Cardiac muscle cell (in vitro differentiated cells and primary cell): ENCODE measurements around the gene ECT2. TPM values are rescaled to one million over a fixed set of nuclear protein-coding genes. Genes with fewer than 3 reads are reported as not detected.
"Not testable (repeated sequence)": the region's sequence is repeated elsewhere in the genome, so short reads cannot be mapped to it uniquely, and the experiment has no call there.

Experiments used
- DNase-seq, 2 donors: peaks; one replicate each; pipeline versions ENCODE4 v3.0.0 to v3.0.0-alpha.2; 2010 to 2017; ENCODE audit warnings: low read depth in 1 of 2, low spot score in 1 of 2
- H3K27ac ChIP-seq: fragments of 200-600 bp; sonication (generic); 2 replicates; pipeline ENCODE4 v1.5.1; 2016
- H3K27me3 ChIP-seq: fragments of 200-600 bp; sonication (generic); 2 replicates; pipeline ENCODE4 v1.6.0; 2016; ENCODE audit warnings: control low read depth
- H3K36me3 ChIP-seq: fragments of 200-600 bp; sonication (generic); 2 replicates; pipeline ENCODE4 v1.5.1; 2016; ENCODE audit warnings: control low read depth
- H3K4me1 ChIP-seq: fragments of 200-600 bp; sonication (generic); 2 replicates; pipeline ENCODE4 v1.8.1; 2017; ENCODE audit warnings: low read depth, mild to moderate bottlenecking, mixed run types
- H3K4me3 ChIP-seq: fragments of 200-600 bp; sonication (generic); 2 replicates; pipeline ENCODE4 v1.5.1; 2016; ENCODE audit warnings: mild to moderate bottlenecking
- H3K9me3 ChIP-seq: fragments of 200-600 bp; sonication (generic); 2 replicates; pipeline ENCODE4 v1.5.1; 2017; ENCODE audit warnings: low read depth, mild to moderate bottlenecking, control low read depth
- polyA plus RNA-seq: library from polyadenylated mRNA; unstranded; fragments of >200 nt; fragmentation: Nextera tagmentation; extraction: Ambion mirVana; gene quantifications from 2 replicates; pipeline ENCODE4 v1.2.1, GENCODE V29; 2016
- total RNA-seq: library from RNA; depleted of rRNA; stranded (reverse); fragments of >200 nt; gene quantifications from 2 replicates; pipeline ENCODE4 v1.2.3, GENCODE V29; 2016
- TF ChIP-seq, protein P1 (sequence below): IDR thresholded peaks from 2 replicates; pipeline ENCODE4 v1.5.1; 2012; ENCODE audit warnings: low read depth, mild to moderate bottlenecking, low read length

ECT2 gene
- total and polyA plus RNA-seq, 2 experiments from 2014 or later = 7.8 to 39.1 TPM

GRCh38 chr3:172824229-172824628, 73.7 kb downstream of the ECT2 start:
- no peaks in the 10 kb centered on the region for H3K4me1 ChIP-seq
- no peaks in the 10 kb centered on the region for H3K9me3 ChIP-seq
- no peaks in the 10 kb centered on the region for H3K36me3 ChIP-seq
- H3K4me3 ChIP-seq = no peak overlapping the region
- TF ChIP-seq, protein P1, sequence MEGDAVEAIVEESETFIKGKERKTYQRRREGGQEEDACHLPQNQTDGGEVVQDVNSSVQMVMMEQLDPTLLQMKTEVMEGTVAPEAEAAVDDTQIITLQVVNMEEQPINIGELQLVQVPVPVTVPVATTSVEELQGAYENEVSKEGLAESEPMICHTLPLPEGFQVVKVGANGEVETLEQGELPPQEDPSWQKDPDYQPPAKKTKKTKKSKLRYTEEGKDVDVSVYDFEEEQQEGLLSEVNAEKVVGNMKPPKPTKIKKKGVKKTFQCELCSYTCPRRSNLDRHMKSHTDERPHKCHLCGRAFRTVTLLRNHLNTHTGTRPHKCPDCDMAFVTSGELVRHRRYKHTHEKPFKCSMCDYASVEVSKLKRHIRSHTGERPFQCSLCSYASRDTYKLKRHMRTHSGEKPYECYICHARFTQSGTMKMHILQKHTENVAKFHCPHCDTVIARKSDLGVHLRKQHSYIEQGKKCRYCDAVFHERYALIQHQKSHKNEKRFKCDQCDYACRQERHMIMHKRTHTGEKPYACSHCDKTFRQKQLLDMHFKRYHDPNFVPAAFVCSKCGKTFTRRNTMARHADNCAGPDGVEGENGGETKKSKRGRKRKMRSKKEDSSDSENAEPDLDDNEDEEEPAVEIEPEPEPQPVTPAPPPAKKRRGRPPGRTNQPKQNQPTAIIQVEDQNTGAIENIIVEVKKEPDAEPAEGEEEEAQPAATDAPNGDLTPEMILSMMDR = no peak
- H3K27ac ChIP-seq = no peak overlapping the region
- no peak for DNase-seq
- H3K27me3 ChIP-seq = no peaks in the 10 kb centered on the region

GRCh38 chr3:172827231-172827630, 76.7 kb downstream of the ECT2 start:
- not testable (repeated sequence) for DNase-seq, H3K4me1 ChIP-seq, H3K27ac ChIP-seq, H3K4me3 ChIP-seq, H3K9me3 ChIP-seq, H3K27me3 ChIP-seq, H3K36me3 ChIP-seq

GRCh38 chr3:172832983-172833382, 82.5 kb downstream of the ECT2 start:
- Histone ChIP-seq H3K4me1 (no peaks in the 10 kb centered on the region), H3K27ac (no peak overlapping the region), H3K9me3 (no peaks in the 10 kb centered on the region), H3K36me3 (no peaks in the 10 kb centered on the region), H3K27me3 (no peaks in the 10 kb centered on the region), H3K4me3 (no peak overlapping the region)
- TF ChIP-seq, protein P1 = no peak
- DNase-seq = no peak

GRCh38 chr3:172836390-172836997, 86.0 kb downstream of the ECT2 start:
- no peaks in the 10 kb centered on the region for H3K4me1 ChIP-seq
- TF ChIP-seq, protein P1 = peak; percentile 78
- H3K9me3 ChIP-seq = no peaks in the 10 kb centered on the region
- no peak overlapping the region for H3K4me3 ChIP-seq
- DNase-seq = peak; percentile 57 to 74
- no peaks in the 10 kb centered on the region for H3K36me3 ChIP-seq
- no peak overlapping the region for H3K27ac ChIP-seq
- H3K27me3 ChIP-seq = no peaks in the 10 kb centered on the region

- no peaks in the 10 kb centered on the region for H3K9me3 ChIP-seq
- no peak overlapping the region for H3K27ac ChIP-seq
- no peaks in the 10 kb centered on the region for H3K27me3 ChIP-seq
- H3K36me3 ChIP-seq = no peaks in the 10 kb centered on the region
- TF ChIP-seq, protein P1 = no peak
- DNase-seq = no peak
- no peaks in the 10 kb centered on the region for H3K4me1 ChIP-seq
- no peak overlapping the region for H3K4me3 ChIP-seq
Measured at GRCh38 chr3:172839679-172840078, 89.2 kb downstream of the ECT2 start.

- no peak overlapping the region for H3K27ac ChIP-seq
- no peaks in the 10 kb centered on the region for H3K9me3 ChIP-seq
- H3K27me3 ChIP-seq = no peaks in the 10 kb centered on the region
- H3K4me3 ChIP-seq = no peak overlapping the region
- TF ChIP-seq, protein P1 = no peak
- no peaks in the 10 kb centered on the region for H3K36me3 ChIP-seq
- no peaks in the 10 kb centered on the region for H3K4me1 ChIP-seq
- DNase-seq = no peak
Measured at GRCh38 chr3:172840463-172840862, 89.9 kb downstream of the ECT2 start.
